Loucy (cell line): ENCODE results near the gene GATA3.

Source experiments
- H2AFZ ChIP-seq: fragments of 200-600 bp; sonication (generic); 2 replicates; pipeline ENCODE4 v1.6.0; 2016; ENCODE audit warnings: antibody characterized with exemption, mild to moderate bottlenecking, low read length, moderate library complexity
- H3F3A ChIP-seq: fragments of 200-600 bp; 2 replicates; pipeline ENCODE4 v1.6.0; 2016; ENCODE audit warnings: antibody characterized with exemption, low read depth, mild to moderate bottlenecking
- H3K27me3 ChIP-seq: fragments of 200-600 bp; sonication (generic); 2 replicates; pipeline ENCODE4 v1.6.1; 2014; ENCODE audit warnings: low read length, mild to moderate bottlenecking; ENCODE audit not compliant: insufficient read depth, poor library complexity, severe bottlenecking
- H3K36me3 ChIP-seq: fragments of 200-600 bp; sonication (generic); 2 replicates; pipeline ENCODE4 v1.6.1; 2016; ENCODE audit warnings: low read length; ENCODE audit not compliant: insufficient read depth
- H3K4me1 ChIP-seq: fragments of 200-600 bp; sonication (generic); 2 replicates; pipeline ENCODE4 v1.5.1; 2014; ENCODE audit warnings: low read length, mild to moderate bottlenecking; ENCODE audit not compliant: insufficient read depth, poor library complexity, severe bottlenecking
- H3K4me2 ChIP-seq: fragments of 200-600 bp; sonication (generic); 2 replicates; pipeline ENCODE4 v1.6.0; 2014; ENCODE audit warnings: antibody characterized with exemption, low read length, low read depth, mild to moderate bottlenecking; ENCODE audit not compliant: poor library complexity, severe bottlenecking
- H3K4me3 ChIP-seq: fragments of 200-600 bp; sonication (generic); 2 replicates; pipeline ENCODE4 v1.5.1; 2014; ENCODE audit warnings: low read length, mild to moderate bottlenecking, mixed read lengths; ENCODE audit not compliant: poor library complexity, severe bottlenecking
- H3K79me2 ChIP-seq: fragments of 200-600 bp; sonication (generic); 2 replicates; pipeline ENCODE4 v1.6.1; 2014; ENCODE audit warnings: low read length; ENCODE audit not compliant: insufficient read depth
- H3K9ac ChIP-seq: fragments of 200-600 bp; sonication (generic); 2 replicates; pipeline ENCODE4 v1.6.0; 2014; ENCODE audit warnings: mild to moderate bottlenecking, low read depth, low read length, moderate library complexity; ENCODE audit not compliant: poor library complexity, severe bottlenecking
- H3K9me2 ChIP-seq: fragments of 200-600 bp; sonication (generic); replicated peaks from 2 replicates; pipeline ENCODE4 v1.6.1; 2016; ENCODE audit warnings: low read depth, low read length, mixed read lengths
- H3K9me3 ChIP-seq: fragments of 200-600 bp; sonication (generic); 2 replicates; pipeline ENCODE4 v1.6.1; 2014; ENCODE audit warnings: mild to moderate bottlenecking, antibody characterized with exemption, low read length, low read depth; ENCODE audit not compliant: insufficient read depth
- H4K20me1 ChIP-seq: fragments of 200-600 bp; sonication (generic); 2 replicates; pipeline ENCODE4 v1.6.0; 2014; ENCODE audit warnings: antibody characterized with exemption, low read length, mild to moderate bottlenecking; ENCODE audit not compliant: insufficient read depth, poor library complexity, severe bottlenecking
- EZH2phosphoT487 ChIP-seq: fragments of 200-600 bp; IDR thresholded peaks from 2 replicates; pipeline ENCODE4 v1.6.1; 2018; ENCODE audit warnings: antibody characterized with exemption, mild to moderate bottlenecking, moderate library complexity, borderline replicate concordance
- TF ChIP-seq, protein P1 (sequence below): fragments of 200-600 bp; sonication (generic); conservative IDR thresholded peaks from 2 replicates; pipeline ENCODE4 v1.5.1; 2014; ENCODE audit warnings: mild to moderate bottlenecking, antibody characterized with exemption, low read length

GATA3 gene

DNA sequence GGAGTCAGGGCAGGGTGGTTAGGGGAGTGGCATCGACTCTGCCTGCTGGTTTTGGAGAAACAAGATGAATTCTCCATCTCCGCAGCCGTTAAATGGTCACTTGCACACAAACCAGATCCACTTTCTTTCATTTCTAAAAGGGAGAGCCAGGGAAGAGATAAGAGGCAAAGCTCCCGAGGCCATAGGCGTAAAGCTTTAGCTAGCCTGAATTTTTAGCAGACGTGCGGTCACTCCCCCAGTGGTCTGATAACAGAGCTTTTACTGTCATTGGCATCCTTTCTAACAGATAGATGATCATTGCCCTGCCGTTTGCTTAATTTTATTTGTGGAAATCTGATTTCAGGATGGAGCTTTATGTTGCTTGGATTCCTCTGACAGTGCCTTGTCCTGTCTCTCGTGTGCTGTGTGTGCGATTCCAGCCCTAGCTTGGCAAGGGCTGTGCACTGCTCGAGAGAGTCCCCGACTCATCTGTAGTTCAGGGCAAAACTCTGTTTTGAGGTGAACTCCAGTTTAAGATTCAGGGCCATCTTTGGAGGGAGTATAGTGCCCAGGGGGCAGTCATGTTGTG is 62.5 kb downstream of the GATA3 start:
- Histone ChIP-seq H4K20me1 (no peaks in the 10 kb centered on the region), H3F3A (no peaks in the 10 kb centered on the region), H3K9me2 (no peaks in the 10 kb centered on the region), H3K4me2 (no peak overlapping the region), H3K4me3 (no peak overlapping the region), H3K9me3 (no peaks in the 10 kb centered on the region), H3K79me2 (no peaks in the 10 kb centered on the region), H2AFZ (no peak overlapping the region), H3K36me3 (no peaks in the 10 kb centered on the region), H3K9ac (no peak overlapping the region), H3K4me1 (peaks cover 6% of the 10 kb centered on the region), H3K27me3 (no peaks in the 10 kb centered on the region)
- TF ChIP-seq, protein P1, sequence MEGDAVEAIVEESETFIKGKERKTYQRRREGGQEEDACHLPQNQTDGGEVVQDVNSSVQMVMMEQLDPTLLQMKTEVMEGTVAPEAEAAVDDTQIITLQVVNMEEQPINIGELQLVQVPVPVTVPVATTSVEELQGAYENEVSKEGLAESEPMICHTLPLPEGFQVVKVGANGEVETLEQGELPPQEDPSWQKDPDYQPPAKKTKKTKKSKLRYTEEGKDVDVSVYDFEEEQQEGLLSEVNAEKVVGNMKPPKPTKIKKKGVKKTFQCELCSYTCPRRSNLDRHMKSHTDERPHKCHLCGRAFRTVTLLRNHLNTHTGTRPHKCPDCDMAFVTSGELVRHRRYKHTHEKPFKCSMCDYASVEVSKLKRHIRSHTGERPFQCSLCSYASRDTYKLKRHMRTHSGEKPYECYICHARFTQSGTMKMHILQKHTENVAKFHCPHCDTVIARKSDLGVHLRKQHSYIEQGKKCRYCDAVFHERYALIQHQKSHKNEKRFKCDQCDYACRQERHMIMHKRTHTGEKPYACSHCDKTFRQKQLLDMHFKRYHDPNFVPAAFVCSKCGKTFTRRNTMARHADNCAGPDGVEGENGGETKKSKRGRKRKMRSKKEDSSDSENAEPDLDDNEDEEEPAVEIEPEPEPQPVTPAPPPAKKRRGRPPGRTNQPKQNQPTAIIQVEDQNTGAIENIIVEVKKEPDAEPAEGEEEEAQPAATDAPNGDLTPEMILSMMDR = no peak
- TF ChIP-seq EZH2phosphoT487 = no peak

DNA sequence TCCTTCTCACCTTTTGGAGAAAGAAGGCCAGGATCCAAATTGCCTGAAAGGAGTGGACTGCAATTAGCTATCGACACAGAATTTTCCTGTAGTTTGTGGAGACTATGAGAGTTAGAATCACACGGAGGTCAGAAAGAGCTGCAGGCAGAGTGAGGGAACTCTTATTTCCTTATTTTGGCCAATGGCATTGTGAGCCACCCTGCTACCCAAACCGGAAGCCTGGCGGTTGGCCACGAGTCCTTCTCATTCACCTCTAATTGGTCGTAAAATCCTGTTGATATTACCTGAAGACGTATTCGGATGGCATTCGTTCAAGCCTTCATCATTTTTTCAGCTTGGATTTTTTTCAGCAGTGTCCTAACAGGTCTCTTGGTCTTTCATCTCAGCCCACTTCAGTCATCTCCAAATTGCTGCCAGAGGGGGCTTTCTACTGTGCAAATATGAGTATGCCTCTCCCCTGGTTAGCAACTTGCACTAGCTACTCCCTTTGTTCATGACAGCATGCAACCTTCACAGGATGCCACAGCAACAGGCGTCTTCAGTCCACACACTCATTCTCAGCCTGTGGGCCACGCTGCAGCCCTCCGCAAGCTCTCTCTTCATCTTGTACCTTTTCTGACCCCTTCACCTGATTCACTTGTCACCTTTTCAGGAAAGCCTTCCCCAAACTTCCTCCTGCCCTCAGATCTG is 66.9 kb downstream of the GATA3 start:
- H3K36me3 ChIP-seq = no peaks in the 10 kb centered on the region
- H3K9me2 ChIP-seq = no peaks in the 10 kb centered on the region
- peak overlapping the region; percentile 50 for H3K4me3 ChIP-seq
- H3K9me3 ChIP-seq = no peaks in the 10 kb centered on the region
- no peak overlapping the region for H3K9ac ChIP-seq
- H3K4me1 ChIP-seq = peaks cover 6% of the 10 kb centered on the region
- no peaks in the 10 kb centered on the region for H3K79me2 ChIP-seq
- H3K4me2 ChIP-seq = peak overlapping the region; percentile 31
- H3F3A ChIP-seq = no peaks in the 10 kb centered on the region
- H2AFZ ChIP-seq = no peak overlapping the region
- no peaks in the 10 kb centered on the region for H4K20me1 ChIP-seq
- no peaks in the 10 kb centered on the region for H3K27me3 ChIP-seq
- TF ChIP-seq, protein P1 = no peak
- no peak for TF ChIP-seq EZH2phosphoT487

DNA sequence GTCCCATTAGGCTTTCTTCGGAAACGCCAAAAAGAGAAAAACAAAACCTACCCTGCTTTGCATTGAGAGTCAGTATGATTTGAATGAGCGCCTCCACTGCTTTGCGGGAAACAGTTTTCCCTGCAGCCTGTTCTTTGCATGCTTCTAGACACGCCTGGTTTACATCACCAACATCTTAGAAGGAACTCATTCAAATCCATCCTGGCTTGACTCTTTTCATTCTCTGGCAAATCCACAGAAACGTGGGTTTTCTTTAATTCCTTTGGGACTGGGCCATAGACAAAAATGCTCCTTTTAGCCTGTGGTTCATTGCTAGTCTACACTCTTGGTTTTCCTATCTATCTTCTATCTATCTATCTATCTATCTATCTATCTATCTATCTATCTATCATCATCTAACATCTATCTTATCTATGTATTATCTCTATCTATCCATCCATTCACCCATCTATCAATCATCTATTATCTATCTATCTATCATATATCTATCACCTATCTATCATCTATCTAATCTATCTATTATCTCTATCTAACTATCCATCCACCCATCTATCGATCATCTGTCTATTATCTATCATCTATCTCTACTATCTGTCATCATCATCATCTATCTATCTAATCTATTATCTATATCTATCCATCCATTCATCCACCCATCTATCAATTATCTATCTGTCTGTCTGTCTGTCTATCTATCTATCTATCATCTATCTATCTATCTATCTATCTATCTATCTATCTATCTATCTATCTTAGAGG is 68.3 kb downstream of the GATA3 start:
- Histone ChIP-seq H3K36me3 (no peaks in the 10 kb centered on the region), H3K4me2 (no peak overlapping the region), H3K9me3 (no peaks in the 10 kb centered on the region), H3K9me2 (no peaks in the 10 kb centered on the region), H2AFZ (no peak overlapping the region), H3K27me3 (no peaks in the 10 kb centered on the region), H3F3A (no peaks in the 10 kb centered on the region), H3K4me3 (no peak overlapping the region), H4K20me1 (no peaks in the 10 kb centered on the region), H3K9ac (no peak overlapping the region), H3K4me1 (peaks cover 6% of the 10 kb centered on the region), H3K79me2 (no peaks in the 10 kb centered on the region)
- TF ChIP-seq, protein P1 = no peak
- no peak for TF ChIP-seq EZH2phosphoT487
